ENCODE results near the gene FRMD4A.

DNA sequence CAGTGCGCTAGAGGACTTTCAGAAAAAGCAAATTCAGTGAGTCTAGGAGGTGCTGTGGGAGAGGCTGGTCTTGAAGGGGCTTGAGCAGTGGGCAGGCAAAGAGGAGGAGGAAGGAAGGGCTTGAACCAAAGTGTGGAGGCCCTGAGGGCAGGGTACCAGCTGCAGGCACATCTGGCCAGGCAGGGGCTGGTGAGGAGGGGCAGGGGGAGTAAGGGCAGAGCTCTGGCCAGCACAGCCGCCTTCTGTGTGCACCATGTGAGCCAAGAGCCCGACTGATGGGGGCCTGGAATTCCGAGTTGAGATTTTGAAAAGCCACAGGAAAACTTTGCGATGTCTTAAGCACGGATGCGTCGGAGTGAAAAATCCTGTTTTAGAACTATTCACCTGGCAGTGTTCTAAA is 669.5 kb downstream of the FRMD4A start:
- TF ChIP-seq EZH2 (IDR thresholded peaks at IDR 0.05; ENCODE audit: insufficient read depth, poor library complexity, severe bottlenecking), result no peak
- TF ChIP-seq EZH2phosphoT487 (IDR thresholded peaks at IDR 0.05; ENCODE audit: insufficient read depth, low read depth), result no peak
